HEK293T (cell line): Measurements from ENCODE around the gene JAZF1.

Source experiments
- CTCF ChIA-PET: fragments of 350-600 bp; formaldehyde crosslinking; extraction: SDS; loops from one replicate; lab custom pipeline; 2021; ENCODE audit warnings: antibody characterized with exemption, inconsistent platforms; lab: Yijun Ruan, JAX
- POLR2A ChIA-PET: fragments of 350-600 bp; formaldehyde crosslinking; extraction: SDS; loops from one replicate; lab custom pipeline; 2020; ENCODE audit warnings: antibody characterized with exemption, inconsistent platforms; lab: Yijun Ruan, JAX
- DNase-seq: peaks from one replicate; pipeline ENCODE4 v3.0.0; 2012; ENCODE audit warnings: mixed read lengths; ENCODE audit errors: extremely low spot score
- ARNT ChIP-seq: fragments of 450-650 bp; IDR thresholded peaks from 2 replicates; pipeline ENCODE4 v1.6.1; 2017; ENCODE audit warnings: mild to moderate bottlenecking
- BHLHE40 ChIP-seq: fragments of 450-650 bp; IDR thresholded peaks from 2 replicates; pipeline ENCODE4 v1.6.1; 2016; ENCODE audit warnings: mild to moderate bottlenecking, moderate library complexity, borderline replicate concordance
- CTBP1 ChIP-seq: fragments of 450-650 bp; IDR thresholded peaks from 2 replicates; pipeline ENCODE4 v1.6.1; 2016; ENCODE audit warnings: borderline replicate concordance
- ELF4 ChIP-seq: fragments of 450-650 bp; IDR thresholded peaks from 2 replicates; pipeline ENCODE4 v1.6.1; 2017; ENCODE audit warnings: antibody characterized with exemption
- FOXA1 ChIP-seq: fragments of 450-650 bp; IDR thresholded peaks from 2 replicates; pipeline ENCODE4 v1.6.1; 2016; ENCODE audit warnings: mild to moderate bottlenecking
- FOXK2 ChIP-seq: fragments of 450-650 bp; IDR thresholded peaks from 2 replicates; pipeline ENCODE4 v1.6.1; 2016; ENCODE audit warnings: mild to moderate bottlenecking
- FOXM1 ChIP-seq: fragments of 450-650 bp; IDR thresholded peaks from 2 replicates; pipeline ENCODE4 v1.6.1; 2017; ENCODE audit warnings: mild to moderate bottlenecking, borderline replicate concordance
- HDGF ChIP-seq: fragments of 450-650 bp; IDR thresholded peaks from 2 replicates; pipeline ENCODE4 v1.6.1; 2017; ENCODE audit warnings: antibody characterized with exemption, borderline replicate concordance
- L3MBTL2 ChIP-seq: fragments of 450-650 bp; conservative IDR thresholded peaks from 2 replicates; pipeline ENCODE4 v1.6.1; 2016; ENCODE audit warnings: mild to moderate bottlenecking
- LEF1 ChIP-seq: fragments of 450-650 bp; IDR thresholded peaks from 2 replicates; pipeline ENCODE4 v1.6.1; 2017; ENCODE audit warnings: mild to moderate bottlenecking, borderline replicate concordance
- NFRKB ChIP-seq: fragments of 450-650 bp; IDR thresholded peaks from 2 replicates; pipeline ENCODE4 v1.6.1; 2016; ENCODE audit warnings: mild to moderate bottlenecking, moderate library complexity
- SP1 ChIP-seq: fragments of 450-650 bp; IDR thresholded peaks from 2 replicates; pipeline ENCODE4 v1.6.1; 2017
- SUZ12 ChIP-seq: fragments of 450-650 bp; IDR thresholded peaks from 2 replicates; pipeline ENCODE4 v1.6.1; 2016; ENCODE audit warnings: mild to moderate bottlenecking
- TARDBP ChIP-seq: fragments of 450-650 bp; IDR thresholded peaks from 2 replicates; pipeline ENCODE4 v1.6.1; 2016
- ZNF384 ChIP-seq: fragments of 450-650 bp; IDR thresholded peaks from 2 replicates; pipeline ENCODE4 v1.6.1; 2016
- TF ChIP-seq, protein P1 (sequence below): fragments of 450-650 bp; IDR thresholded peaks from 2 replicates; pipeline ENCODE4 v1.6.1; 2016

Gene JAZF1

DNA sequence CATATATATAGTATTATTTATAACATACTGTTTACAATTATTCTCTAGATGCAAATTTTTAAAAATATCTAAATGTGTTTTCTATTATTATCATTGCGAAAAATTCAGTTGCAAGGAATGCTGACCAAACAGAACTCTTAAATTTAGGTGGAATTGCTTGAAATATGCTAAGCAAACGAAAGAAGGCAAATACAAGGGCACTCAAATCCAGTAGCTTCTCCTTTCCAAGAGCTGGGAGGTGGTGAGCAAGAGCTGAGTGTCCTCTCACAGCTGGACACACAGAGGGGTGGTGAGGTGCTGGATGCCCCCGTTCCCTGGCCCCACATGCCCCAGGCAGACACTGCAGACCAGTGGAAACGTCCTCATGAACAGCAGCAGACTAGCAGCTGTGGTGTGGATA, 274.6 kb downstream of the JAZF1 start:
- ChIA-PET POLR2A (no interaction called here), CTCF (interaction anchor here (1.5 to 1.7 kb wide), 2 partner anchors 15 to 710 kb away, joined by 5 read pairs; no protein-coding TSS in a partner anchor)
- TF ChIP-seq FOXK2 = no peak
- no peak for DNase-seq

DNA sequence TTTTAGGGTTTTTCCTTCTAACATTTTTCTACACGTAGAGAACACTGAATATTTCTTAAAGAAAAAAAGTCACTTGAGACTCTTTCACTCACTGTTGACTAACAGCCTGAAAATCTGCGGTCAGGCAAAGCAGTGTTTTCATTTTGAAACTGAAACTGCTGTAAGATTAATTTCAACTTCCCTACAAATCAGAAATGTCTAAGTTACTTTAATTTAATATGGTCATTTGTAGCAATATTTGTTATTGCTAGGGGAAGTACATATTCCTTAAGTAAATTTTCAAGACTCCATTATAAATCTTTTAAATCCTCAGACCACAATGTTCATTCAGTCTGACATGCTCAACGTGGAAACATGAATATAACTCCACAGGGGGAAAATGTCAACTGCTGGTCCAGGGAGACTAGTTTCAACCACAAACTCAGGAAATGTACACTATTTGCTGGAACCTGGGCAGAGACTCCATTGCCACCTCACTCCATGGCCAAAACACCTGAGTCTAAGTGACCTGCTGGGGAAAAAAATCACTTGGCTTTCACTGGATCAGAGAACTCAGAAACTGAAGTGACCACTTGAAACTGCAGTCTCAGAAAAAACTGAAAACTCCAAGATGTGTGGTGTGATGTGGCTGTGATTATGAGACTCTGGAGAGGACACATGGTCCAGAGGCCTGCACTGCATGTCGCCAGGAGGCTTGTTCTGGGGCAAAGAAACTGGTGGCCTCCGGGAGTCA, 279.4 kb downstream of the JAZF1 start:
- CTCF ChIA-PET = no interaction called here

DNA sequence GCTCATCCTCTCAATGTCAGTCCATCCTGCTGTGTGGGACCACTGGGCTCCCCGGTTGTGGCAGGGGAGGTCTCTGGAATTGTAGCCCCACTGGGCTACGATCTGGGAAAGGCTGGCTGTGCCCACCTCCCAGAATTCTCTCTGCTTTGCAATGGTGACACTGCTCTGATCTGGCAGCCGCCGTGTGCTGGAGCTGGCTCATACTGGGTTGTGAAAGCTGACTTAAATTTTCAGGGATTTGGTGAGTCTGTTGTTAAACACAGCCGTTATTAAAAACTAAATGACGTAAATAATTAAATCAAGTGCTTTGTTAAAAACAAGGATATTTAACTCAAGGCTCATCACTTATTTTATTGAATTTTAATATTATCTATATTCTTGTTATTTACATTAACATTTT, 280.6 kb downstream of the JAZF1 start:
- CTCF ChIA-PET = no interaction called here
- no peak for DNase-seq
- TF ChIP-seq BHLHE40 (no peak), ARNT (no peak), SP1 (no peak), ZNF384 (no peak), FOXA1 (no peak), CTBP1 (no peak), HDGF (no peak), FOXM1 (no peak), SUZ12 (no peak), LEF1 (no peak), ELF4 (no peak), L3MBTL2 (no peak), TARDBP (no peak), FOXK2 (no peak)
- TF ChIP-seq, protein P1, sequence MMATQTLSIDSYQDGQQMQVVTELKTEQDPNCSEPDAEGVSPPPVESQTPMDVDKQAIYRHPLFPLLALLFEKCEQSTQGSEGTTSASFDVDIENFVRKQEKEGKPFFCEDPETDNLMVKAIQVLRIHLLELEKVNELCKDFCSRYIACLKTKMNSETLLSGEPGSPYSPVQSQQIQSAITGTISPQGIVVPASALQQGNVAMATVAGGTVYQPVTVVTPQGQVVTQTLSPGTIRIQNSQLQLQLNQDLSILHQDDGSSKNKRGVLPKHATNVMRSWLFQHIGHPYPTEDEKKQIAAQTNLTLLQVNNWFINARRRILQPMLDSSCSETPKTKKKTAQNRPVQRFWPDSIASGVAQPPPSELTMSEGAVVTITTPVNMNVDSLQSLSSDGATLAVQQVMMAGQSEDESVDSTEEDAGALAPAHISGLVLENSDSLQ = no peak
- POLR2A ChIA-PET = no interaction called here

More for the DNA sequence above, 279.4 kb downstream of the JAZF1 start:
- no peak for DNase-seq
- TF ChIP-seq SP1 = no peak
- POLR2A ChIA-PET = no interaction called here

DNA sequence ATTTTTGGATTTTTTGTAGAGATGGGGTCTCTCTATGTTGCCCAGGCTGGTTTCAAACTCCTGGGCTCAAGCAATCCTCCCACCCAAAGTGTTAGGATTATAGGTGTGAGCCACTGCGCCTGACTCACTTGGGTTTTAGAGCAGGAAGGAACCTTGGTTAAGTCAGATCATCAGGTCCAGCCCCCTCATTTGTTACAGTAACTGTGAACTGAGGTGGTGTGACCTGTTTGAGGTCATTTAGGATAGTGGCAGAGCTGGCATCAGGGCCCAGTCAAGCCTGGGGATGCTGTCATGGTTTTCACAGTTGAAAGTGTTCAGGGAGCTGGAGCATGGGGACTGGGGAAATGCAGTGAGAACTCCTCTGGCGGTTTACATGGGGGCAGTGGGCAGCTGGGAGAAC, 281.0 kb downstream of the JAZF1 start:
- TF ChIP-seq ELF4 (no peak), NFRKB (no peak), HDGF (no peak), TARDBP (no peak), SP1 (no peak), FOXM1 (no peak), FOXK2 (no peak), LEF1 (no peak), L3MBTL2 (no peak), ARNT (no peak)
- TF ChIP-seq, protein P1 = no peak
- CTCF ChIA-PET = no interaction called here
- POLR2A ChIA-PET = no interaction called here
- no peak for DNase-seq

DNA sequence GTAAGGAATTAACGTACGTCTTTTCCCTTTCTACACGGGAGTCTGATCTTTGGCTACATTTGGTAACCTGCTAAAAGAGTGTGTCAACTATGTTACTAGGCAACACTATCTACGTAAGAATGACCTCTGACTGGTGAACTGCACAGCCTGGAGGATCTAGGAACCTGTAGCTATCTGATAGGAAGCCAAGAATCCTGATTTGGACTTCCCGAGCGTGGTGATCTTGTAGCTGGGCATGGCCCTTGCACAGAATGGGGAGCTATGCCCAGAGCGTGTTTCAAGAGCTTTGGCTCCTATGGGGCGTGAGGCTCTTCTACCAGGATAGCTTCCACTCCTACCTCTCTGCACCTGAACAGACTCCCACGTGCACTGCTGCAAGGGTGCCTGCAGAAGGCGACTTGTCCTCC, 283.2 kb downstream of the JAZF1 start:
- POLR2A ChIA-PET = no interaction called here
- CTCF ChIA-PET = interaction anchor here (1.0 kb wide), 1 partner anchor 10 kb away, joined by 3 read pairs; no protein-coding TSS in a partner anchor
- DNase-seq = no peak
- no peak for TF ChIP-seq HDGF

DNA sequence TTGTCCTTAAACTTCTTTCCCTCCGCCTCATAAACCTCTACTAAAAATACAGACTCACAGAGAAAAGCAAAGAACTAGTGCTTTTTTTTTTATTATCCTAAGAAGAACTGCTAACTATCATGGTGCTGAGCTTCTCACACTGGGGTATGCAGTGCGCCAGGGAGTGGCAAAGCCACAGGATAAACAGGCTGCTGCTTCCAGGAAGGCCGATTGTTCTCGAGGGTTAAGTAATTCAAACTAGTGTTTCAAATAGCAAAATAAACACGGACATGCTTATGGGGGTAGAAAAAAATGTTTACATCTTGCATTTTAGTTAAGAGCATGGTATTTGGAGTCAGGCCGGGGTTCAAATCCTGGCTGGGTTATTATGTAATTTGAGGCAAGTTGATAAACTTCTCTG, 283.6 kb downstream of the JAZF1 start:
- TF ChIP-seq, protein P1 = no peak
- TF ChIP-seq CTBP1 (no peak), SP1 (no peak), ELF4 (no peak), BHLHE40 (no peak), LEF1 (no peak), NFRKB (no peak), FOXK2 (no peak), L3MBTL2 (no peak)
- POLR2A ChIA-PET = no interaction called here
- CTCF ChIA-PET = interaction anchor here (0.7 to 1.0 kb wide), 2 partner anchors 11 to 25 kb away, joined by 3 to 6 read pairs; no protein-coding TSS in a partner anchor
- no peak for DNase-seq

DNA sequence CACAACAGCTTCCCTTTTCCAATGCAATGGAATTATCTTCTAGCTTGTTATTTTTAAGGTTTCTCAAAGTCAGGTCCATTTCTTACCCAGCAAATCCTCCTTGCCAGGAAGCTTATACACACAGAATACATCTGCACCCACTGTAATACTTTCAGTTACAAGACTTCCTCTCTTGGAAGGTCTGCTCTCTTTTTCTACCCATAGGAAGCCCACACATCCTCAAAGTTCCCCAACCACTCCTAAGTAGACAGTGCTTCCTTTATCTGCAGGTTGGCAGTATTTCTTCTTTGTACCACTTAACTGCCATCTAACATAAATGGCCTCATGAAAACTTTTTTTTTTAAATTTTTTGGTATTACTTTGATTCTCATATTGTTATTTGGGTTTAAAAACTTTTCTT, 285.0 kb downstream of the JAZF1 start:
- ChIA-PET POLR2A (no interaction called here), CTCF (no interaction called here)
- DNase-seq = no peak
- TF ChIP-seq ARNT (no peak), LEF1 (no peak), NFRKB (no peak), BHLHE40 (no peak), FOXM1 (no peak), FOXK2 (no peak), HDGF (no peak), L3MBTL2 (no peak), SP1 (no peak), ZNF384 (no peak), SUZ12 (no peak), CTBP1 (no peak), FOXA1 (no peak), ELF4 (no peak)
- TF ChIP-seq, protein P1 = no peak
